ENCODE measurements around the gene LZTFL1.

Gene LZTFL1

GRCh38 chr3:45806072-45806471, 35.8 kb downstream of the LZTFL1 start:
- no peaks in the 10 kb centered on the region for H3K4me1 ChIP-seq
- no peak overlapping the region for H3K4me3 ChIP-seq
- no peak for TF ChIP-seq CTCF (IDR thresholded peaks at IDR 0.05)
- no peaks in the 10 kb centered on the region for H3K27me3 ChIP-seq
- no peaks in the 10 kb centered on the region for H3K9me3 ChIP-seq
- DNase-seq = no peak
- peaks cover 0 to 5% (median 0%) of the 10 kb centered on the region in 3 donors for H3K36me3 ChIP-seq
- intact Hi-C loops (cut with DNase I; ENCODE audit: low total_unique reads) = no loop called here
- no peak overlapping the region for H3K27ac ChIP-seq

- H3K9me3 ChIP-seq = no peaks in the 10 kb centered on the region
- H3K27ac ChIP-seq = no peak overlapping the region
- H3K4me1 ChIP-seq = no peaks in the 10 kb centered on the region
- H3K27me3 ChIP-seq = peaks cover 0 to 12% of the 10 kb centered on the region in 2 donors
- no peak for TF ChIP-seq CTCF (IDR thresholded peaks at IDR 0.05)
- DNase-seq = no peak
- intact Hi-C loops (cut with DNase I; ENCODE audit: low total_unique reads) = no loop called here
- H3K4me3 ChIP-seq = no peak overlapping the region
- peaks cover 0 to 5% (median 0%) of the 10 kb centered on the region in 3 donors for H3K36me3 ChIP-seq
These were observed 38.5 kb downstream of the LZTFL1 start for GRCh38 chr3:45803252-45803935.

DNA sequence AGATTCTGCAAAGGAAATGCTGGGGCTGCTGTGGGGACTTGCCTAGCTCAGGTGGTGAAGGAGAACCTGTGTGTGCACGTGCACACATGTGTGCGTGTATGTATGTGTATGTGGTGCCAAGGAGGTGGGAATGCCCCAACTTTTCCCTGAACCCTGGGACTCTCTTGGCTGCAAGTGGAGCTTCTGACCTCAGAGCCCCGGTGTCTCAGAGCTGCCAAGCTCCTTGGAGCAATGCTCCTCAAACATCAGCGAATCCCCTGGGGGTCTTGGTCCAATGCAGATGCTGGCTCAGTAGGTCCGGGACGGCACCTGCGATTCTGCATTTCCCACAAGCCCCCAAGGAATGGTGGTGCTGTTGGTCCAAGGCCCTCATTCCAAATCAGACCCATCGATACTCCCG, 39.8 kb downstream of the LZTFL1 start:
- intact Hi-C loops (cut with DNase I; ENCODE audit: low total_unique reads) = no loop called here
- no peak for DNase-seq
- Histone ChIP-seq H3K36me3 (peaks cover 0 to 5% (median 0%) of the 10 kb centered on the region in 3 donors), H3K4me1 (no peaks in the 10 kb centered on the region), H3K27ac (no peak overlapping the region), H3K9me3 (no peaks in the 10 kb centered on the region), H3K27me3 (peaks cover 0 to 23% of the 10 kb centered on the region in 2 donors), H3K4me3 (no peak overlapping the region)
- no peak for TF ChIP-seq CTCF (IDR thresholded peaks at IDR 0.05)

DNA sequence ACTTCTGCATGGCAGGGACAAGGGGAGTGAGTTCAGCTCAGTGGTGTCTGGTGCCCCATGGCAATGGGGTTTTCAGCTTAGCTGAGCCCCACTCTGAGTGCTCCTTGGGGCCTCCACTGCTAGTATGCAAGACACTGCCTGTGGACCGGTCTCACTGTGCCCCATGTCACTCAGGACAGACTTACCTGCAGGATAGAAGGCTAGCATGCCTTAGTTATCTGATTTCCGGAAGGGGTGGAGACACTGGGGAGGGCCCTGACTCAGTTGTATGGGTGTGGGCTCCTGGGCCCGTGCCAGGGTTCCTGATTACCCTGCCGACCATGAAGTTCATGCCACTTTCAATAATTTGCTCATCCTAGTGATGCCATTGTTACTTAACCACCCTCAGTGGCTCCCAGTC, 41.3 kb downstream of the LZTFL1 start:
- Histone ChIP-seq H3K4me3 (no peak overlapping the region), H3K9me3 (no peaks in the 10 kb centered on the region), H3K27ac (no peak overlapping the region), H3K36me3 (peaks cover 0 to 5% (median 0%) of the 10 kb centered on the region in 3 donors), H3K4me1 (peaks cover 0 to 12% (median 11%) of the 10 kb centered on the region in 4 donors), H3K27me3 (peaks cover 0 to 39% of the 10 kb centered on the region in 2 donors)
- no peak for DNase-seq
- intact Hi-C loops (cut with DNase I; ENCODE audit: low total_unique reads) = no loop called here
- TF ChIP-seq CTCF (IDR thresholded peaks at IDR 0.05) = no peak

DNA sequence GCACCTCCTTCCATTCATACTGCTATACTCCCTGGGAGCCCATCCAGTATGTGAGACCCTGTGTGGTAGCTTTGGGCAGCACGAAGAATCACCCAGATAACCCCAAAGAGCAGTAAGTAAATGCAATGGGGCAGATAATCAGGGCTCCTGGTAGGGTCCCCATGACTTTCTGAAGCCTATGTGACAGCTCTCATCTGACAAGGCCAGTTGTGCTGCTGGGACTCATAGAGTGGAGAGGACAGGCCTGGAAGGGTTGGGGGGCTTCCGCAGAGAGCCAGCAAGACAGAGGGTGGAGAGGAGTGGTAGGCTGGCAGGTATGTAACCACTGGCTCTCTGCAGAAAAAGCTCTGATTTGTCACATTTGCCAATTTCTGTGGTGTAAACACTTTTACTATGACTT, 42.3 kb downstream of the LZTFL1 start:
- Histone ChIP-seq H3K27me3 (peaks cover 0 to 47% of the 10 kb centered on the region in 2 donors), H3K36me3 (no peaks in the 10 kb centered on the region), H3K4me3 (no peak overlapping the region), H3K9me3 (no peaks in the 10 kb centered on the region), H3K27ac (no peak overlapping the region), H3K4me1 (peaks cover 0 to 12% (median 11%) of the 10 kb centered on the region in 4 donors)
- no peak for DNase-seq
- intact Hi-C loops (cut with DNase I; ENCODE audit: low total_unique reads) = no loop called here
- TF ChIP-seq CTCF (IDR thresholded peaks at IDR 0.05) = no peak
